GM21447 (cell line): ENCODE data around the gene RBM20.
A peak's percentile ranks its signal among the peaks of the same experiment; 100 is the strongest.
"Not testable (repeated sequence)": the region's sequence is repeated elsewhere in the genome, so short reads cannot be mapped to it uniquely, and the experiment has no call there.

Source experiments
- ATAC-seq: cut with Tn5 transposase; IDR thresholded peaks from one replicate; pipeline ENCODE4 v1.9.1; 2021; ENCODE audit not compliant: unreplicated experiment

Gene RBM20

DNA sequence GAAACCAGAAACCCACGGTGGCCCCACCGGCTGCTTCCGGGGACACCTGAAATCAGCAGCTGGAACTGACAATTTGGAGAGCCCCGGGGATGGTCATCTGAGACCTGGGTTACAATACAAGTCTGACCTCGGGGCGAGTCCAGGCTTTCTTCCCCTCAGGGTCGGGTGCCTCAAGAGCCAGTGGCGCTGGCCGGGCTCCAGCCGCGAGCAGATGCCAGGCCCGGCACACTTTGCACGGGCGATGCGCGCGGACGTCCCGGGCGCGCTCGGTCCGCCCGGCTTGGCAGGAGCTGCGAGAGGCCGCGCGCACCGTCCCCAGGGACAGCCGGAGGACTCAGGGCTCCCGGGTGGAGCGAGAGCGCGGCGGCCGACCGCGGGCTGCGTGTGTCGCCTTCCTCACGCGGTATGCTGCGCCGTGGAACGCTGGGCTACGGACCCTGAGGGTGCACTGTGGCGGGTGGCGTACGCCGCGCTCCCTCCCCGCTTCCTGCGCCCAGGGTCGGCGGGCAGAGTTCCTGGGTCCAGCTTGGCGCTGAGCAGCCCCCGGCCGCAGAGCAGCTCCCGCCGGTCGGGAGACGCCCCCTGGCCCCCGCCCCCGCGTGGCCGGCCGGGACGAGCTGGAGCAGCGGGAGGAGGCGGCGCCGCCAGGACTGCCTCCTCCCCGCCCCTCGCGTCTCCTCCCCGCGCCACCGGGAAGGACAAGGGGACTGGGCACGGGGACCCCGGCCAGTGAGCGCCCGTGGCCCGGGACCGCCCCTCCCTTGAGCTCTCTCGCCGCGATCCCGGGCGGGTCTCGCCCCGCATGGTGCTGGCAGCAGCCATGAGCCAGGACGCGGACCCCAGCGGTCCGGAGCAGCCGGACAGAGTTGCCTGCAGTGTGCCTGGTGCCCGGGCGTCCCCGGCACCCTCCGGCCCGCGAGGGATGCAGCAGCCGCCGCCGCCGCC lies at the start of gene RBM20:
Gene RBM20 (plus strand): TSS at position 684 of the 945 bp plus-strand sequence. CDS start 119 bp downstream, at position 803.
- ATAC-seq, result no peak

DNA sequence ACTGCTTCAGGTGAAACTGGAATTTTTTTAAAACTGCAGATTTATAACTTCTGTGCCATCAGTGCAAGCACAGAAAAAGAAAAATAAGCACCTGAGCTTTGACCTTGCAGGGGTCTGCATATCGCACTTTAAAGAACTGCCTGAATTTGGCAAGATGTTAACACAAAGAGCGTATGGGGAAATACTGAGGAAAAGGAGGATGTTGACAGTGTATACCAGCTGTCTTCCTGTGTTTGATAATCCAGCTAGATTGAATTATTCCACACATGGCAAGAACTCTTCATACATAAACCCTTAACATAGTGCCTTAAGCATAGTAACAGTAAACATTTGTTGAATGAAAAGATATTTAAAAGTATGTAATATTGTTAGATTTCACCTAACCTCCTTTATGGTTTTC lies 46.7 kb upstream of the RBM20 start:
- ATAC-seq, result no peak

DNA sequence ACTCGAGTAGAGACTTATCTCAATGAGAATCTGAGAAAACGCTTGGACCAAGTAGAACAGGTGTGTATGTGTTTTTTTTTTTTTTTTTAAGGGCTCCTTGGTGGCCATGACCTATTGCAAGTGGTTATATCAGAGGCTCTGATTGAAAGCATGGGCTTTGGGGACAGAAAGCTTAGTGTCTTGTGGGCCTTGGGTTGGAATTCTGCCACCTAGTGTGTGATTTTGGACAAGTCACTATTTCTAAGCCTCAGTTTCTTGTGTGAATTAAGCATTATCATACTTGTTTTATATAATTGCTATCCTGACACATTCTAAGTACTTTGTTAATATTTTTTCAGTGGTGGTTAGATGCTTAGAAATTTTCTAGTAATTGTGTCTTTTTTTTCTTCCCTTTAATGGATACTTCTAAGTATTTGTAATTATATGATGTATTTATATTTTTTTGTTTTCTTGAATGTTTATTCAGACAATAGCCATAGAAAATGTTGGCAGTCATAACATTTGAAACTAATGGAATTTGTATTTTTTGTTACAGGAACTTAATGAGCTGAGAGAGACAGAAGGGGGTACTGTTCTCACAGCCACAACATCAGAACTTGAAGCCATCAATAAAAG lies 43.5 kb upstream of the RBM20 start:
- no peak for ATAC-seq

- ATAC-seq, result no peak
Measured at GRCh38 chr10:110601581-110601980, 42.6 kb upstream of the RBM20 start.

DNA sequence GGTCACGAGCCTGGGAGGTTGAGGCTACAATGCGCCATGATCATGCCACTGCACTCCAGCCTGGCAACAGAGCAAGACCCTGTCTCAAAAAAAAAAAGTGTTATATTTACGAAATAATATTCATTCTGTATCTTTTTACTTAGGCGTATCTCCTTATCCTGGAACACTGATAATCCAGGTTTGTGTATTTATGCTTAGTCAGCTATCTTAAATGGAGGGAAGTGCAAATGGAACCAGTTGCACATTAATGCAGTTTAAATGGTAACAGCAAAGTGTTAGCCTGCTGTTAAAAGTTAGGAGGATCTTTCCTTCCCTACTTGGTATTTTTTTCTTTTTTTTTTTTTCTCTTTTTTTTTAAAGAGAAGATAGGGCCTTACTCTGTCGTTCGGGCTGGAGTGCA lies 36.0 kb upstream of the RBM20 start:
- ATAC-seq, result no peak

- no peak for ATAC-seq
Measured at GRCh38 chr10:110609605-110610004, 34.5 kb upstream of the RBM20 start.

- ATAC-seq, result no peak
Measured at GRCh38 chr10:110610308-110610774, 33.8 kb upstream of the RBM20 start.

DNA sequence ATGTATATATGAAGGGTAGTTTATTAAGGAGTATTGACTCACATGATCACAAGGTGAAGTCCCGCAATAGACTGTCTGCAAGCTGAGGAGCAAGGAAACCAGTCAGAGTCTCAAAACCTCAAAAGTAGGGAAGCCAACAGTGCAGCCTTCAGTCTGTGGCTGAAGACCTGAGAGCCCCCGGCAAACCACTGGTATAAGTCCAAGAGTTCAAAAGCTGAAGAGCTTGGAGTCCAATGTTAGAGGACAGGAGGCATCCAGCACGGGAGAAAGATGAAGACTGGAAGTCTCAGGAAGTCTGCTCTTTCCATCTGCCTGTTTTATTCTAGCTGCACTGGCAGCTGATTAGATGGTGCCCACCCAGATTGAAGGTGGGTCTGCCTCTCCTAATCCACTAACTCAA lies 33.4 kb upstream of the RBM20 start:
- ATAC-seq, result not testable (repeated sequence)

GRCh38 chr10:110612087-110612486 lies 32.0 kb upstream of the RBM20 start:
- peak; percentile 46 for ATAC-seq

DNA sequence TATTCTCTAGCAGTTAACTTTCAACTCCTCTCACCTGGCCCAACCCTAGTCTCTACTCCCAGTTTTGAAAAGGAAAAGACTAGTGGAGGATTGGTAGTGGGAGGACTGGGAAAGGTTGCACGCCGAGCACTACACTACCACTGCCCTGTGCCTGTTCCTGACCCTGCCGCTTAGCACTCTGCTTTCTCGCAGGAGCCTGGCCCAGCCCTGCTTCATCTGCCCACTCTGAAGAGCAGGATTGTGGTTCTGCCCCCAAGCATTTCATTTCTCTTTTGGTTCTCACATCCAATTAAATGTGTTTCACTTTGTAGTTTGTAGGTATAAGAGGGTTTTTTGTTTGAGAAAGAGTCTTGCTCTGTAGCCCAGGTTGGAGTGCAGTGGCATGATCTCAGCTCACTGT lies 31.5 kb upstream of the RBM20 start:
- no peak for ATAC-seq

GRCh38 chr10:110613341-110613995 lies 30.7 kb upstream of the RBM20 start:
- no peak for ATAC-seq

DNA sequence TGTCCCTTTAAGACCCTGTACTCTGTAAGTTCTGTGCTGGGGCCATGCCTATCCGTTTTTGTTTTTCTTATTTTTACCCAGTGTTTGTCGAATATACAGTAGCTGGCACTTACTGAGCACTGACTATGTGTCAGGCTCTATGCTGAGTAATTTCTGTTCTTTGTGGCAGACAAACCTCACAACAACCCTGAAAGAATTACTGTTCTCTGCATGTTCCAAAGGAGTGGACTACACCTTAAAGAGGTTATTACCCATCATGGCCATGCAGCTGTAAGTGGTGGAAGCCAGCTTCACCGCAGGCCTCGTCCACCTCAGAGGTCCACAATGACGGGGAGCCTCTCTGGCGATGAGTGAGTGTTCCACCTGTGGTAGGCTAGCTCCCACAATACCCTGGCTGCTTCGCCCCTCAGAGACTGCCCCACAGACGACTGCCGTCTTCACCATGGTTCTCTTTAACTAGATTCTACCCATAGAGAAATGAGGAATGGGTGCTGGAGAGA lies 30.1 kb upstream of the RBM20 start:
- peak; percentile 30 for ATAC-seq

- no peak for ATAC-seq
Measured at GRCh38 chr10:110615057-110615747, 28.9 kb upstream of the RBM20 start.

DNA sequence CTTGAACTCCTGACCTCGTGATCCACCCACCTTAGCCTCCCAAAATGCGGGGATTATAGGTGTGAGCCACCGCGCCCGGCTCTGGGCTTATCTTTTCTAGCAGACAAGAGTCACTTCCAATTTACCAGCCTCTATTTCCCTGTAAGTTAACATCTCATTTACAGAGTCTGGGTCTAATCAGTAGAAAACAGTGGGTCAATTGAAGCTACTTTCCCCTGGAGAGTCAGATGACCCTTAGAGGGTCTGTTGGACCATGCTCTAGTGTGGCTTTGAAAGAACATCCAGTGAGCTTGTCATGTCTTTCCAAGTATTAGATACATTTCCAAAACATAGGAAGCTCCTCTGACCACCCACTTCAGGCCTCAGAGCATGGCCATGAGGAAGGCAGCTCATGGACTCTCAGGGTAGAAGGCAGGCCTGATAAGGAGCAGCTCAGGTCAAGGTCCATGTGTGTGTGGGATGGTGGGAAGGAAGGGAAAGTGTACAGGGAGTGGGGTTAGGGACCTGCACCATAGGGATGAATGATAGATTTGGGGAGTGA lies 27.6 kb upstream of the RBM20 start:
- ATAC-seq, result no peak

DNA sequence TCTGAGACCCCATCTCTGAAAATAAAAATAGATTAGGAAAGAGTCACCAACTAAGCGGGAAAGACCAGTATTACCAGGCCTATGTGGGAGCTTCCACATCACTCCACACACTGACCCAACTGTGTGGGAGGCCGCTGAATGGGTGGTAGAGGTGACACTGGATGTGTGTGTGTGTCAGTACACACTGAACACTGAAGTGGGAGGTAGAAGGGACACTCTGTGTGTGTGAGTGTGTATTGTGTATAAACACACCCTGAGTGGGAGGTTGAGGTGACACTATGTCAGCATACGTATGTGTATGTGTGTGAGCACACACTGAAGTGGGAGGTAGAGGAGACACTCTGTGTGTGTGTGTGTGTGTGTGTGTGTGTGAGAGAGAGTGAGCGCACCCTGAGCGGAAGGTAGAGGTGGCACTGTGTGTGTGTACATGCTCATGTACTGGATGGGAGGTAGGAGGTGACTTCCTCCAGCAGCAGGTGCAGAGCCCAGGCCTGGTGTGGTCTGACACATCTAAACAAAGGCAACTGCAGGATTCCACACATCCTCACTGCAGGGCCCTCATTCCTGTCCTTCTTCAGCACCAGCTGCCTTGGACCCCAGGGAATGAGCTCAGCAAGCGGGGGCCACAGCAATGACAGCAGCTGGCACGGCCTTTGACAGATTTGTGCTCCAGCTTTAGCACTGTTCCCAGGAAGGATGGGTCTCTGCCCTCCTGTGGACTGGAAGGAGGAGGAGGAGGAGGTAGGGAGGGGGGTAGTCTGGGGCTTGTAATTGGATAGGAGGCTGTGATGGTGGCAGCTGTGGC lies 26.5 kb upstream of the RBM20 start:
- ATAC-seq, result no peak

- no peak for ATAC-seq
Measured at GRCh38 chr10:110618230-110618610, 25.9 kb upstream of the RBM20 start.

- ATAC-seq, result no peak
Measured at GRCh38 chr10:110619514-110620397, 24.4 kb upstream of the RBM20 start.

- ATAC-seq, result no peak
Measured at GRCh38 chr10:110620398-110620719, 23.8 kb upstream of the RBM20 start.

DNA sequence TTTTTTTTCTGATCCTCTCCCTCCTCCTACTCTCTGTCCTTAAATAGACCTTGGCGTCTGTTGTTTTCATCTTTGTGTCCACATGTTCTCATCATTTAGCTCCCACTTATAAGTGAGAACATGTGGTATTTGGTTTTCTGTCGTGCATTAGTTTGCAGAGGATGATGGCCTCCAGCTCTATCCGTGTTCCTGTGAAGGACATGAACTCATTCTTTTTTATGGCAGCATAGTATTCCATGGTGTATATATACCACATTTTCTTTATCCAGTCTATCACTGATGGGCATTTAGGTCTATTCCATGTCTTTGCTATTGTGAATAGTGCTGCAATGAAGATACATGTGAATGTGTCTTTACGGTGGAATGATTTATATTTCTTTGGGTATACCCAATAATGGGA lies 20.8 kb upstream of the RBM20 start:
- not testable (repeated sequence) for ATAC-seq
